Ammon's horn (tissue), 1 donor: ENCODE data around the gene EDN1.

ENCODE experiments used
- DNase-seq: peaks from one replicate; pipeline ENCODE4 v3.0.0-alpha.2; 2016; ENCODE audit warnings: low spot score

EDN1 gene

GRCh38 chr6:12289933-12290820 lies at the start of gene EDN1:
Gene EDN1, plus strand, starts transcription at chr6:12290361. Its CDS starts 269 bp downstream, at chr6:12290630.
- peak; percentile 85 for DNase-seq

- DNase-seq: no peak
Observed at GRCh38 chr6:12241493-12242175, 48.5 kb upstream of the EDN1 start.

GRCh38 chr6:12243169-12243568 lies 47.0 kb upstream of the EDN1 start:
- no peak for DNase-seq

DNA sequence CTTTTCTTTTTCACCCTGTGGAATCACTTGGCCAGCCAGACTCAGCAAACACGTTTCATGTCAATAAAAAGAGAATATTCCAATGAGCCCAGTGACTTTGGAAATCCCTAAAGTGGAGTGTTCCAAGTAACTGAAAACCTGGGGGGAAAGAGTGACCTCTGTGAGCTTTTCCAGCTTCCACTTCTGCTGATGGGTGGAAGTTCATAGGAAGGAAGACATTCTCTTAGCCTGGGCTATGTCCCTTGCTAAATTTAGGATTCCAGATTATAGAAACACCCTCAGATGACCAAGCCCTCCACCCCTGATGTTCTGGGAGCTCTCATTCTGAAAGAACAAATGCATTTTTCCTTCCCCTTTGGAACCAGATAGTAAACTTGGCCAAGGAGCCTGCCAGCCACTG lies 44.8 kb upstream of the EDN1 start:
- no peak for DNase-seq

- no peak for DNase-seq
Observed at GRCh38 chr6:12245763-12246718, 44.1 kb upstream of the EDN1 start.

DNA sequence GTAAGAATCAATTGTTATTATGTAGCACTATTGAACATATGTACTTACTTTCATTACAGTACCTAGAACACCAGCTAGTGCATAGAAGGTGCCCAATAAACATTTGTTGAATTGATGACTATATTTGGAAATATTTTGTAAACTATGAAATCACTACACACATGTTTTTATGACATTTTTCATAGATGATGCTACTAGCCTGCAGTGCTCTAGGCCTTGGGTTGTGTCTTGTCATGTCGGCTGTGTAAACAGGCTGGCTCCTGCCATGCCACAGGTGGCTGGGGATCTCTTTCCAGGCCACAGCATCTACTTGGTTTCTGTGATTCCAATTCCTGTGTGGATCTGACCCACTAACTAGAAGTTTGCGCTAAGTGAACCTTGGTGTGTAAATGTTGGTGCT lies 43.3 kb upstream of the EDN1 start:
- DNase-seq: no peak

DNA sequence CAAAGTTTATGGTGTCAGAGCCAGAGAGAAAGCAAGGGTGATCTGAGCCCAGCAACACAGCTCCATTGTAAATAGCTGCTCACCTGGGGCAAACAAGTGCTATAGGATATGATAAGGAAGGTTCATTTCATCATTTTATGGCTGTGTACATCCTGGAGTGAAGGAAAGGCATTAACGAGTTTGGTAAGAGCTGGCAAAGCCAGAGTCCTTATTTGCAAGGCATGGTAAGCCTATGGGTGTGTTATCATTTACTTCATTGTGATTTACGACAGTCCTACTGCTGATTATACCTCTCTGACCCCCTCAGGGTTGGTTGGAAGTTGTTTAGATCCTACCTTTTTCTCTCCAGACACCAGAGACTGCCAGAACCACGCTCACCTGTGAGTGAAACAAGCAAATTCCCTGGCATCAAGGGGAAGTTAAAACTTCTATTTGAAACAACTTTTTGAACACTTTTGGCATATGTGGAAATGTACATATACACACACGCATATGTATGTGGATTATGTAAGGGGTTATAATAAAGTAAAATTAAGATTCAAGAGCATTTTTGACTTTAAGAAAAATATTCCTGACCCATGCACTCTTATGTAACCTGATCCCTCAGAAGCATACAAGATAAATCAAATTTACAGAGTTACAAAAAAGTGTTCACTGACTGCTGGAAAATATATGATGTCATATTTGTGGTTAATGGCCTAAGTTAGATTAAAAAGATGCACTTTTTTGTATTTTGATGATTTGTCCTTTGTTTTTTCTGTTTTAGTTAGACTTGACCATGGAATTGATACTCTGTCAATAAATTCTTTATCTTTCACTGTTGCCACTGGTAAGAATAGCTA lies 40.4 kb upstream of the EDN1 start:
- no peak for DNase-seq

DNA sequence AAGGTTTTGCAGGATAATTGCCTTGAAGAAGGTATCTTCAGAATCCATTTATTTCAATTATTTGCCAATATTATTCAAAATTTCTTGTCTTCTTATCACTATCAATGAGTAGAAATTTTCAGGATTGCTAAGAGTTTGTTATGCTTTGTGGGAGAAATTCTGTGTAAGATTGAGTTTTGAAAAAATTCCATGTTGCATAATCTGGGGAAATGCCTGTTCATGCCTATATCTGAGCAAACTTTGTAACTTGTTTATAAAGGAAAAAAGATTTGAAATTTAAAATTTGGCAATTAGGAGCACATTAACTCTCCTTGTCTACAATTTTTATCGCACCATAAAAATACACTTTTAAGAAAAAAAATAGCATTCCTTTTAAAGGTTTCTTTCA lies 39.8 kb upstream of the EDN1 start:
- DNase-seq: no peak

DNA sequence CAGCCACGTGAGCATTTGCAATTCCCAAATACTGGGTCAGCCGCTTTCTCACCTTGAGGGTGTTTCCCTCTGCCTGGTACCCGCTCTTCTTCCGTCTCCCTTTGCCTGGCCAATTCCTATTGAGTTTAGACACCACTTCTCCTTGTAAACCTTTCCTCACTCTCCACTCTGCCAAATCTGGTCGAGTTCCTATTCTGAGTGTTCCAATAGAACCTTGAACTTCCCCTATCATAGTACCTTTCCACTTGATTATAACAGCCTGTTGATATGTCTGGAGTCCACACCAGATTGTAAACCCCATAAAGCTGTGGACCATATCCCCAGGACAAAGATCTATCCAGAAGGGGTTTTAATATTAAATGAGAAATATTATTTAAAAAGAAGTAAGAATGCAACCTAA lies 36.0 kb upstream of the EDN1 start:
- DNase-seq: no peak

DNA sequence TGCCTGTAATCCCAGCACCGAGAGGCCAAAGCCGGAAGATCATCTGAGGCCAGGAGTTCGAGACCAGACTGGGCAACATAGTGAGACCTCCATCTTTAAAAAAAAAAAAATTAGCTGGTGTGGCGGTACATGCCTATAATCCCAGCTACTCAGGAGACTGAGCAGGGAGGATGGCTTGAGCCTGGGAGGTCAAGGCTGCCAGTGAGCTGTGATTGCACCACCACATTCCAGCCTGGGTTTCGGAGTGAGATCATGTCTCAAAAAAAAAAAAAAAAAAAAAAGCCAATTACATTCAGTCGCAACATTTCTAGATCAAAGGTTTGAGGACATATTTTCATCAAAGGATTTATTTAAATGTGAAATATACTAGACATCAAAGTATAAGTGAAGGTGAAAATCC lies 32.0 kb upstream of the EDN1 start:
- no peak for DNase-seq

- no peak for DNase-seq
Observed at GRCh38 chr6:12258591-12259075, 31.5 kb upstream of the EDN1 start.

DNA sequence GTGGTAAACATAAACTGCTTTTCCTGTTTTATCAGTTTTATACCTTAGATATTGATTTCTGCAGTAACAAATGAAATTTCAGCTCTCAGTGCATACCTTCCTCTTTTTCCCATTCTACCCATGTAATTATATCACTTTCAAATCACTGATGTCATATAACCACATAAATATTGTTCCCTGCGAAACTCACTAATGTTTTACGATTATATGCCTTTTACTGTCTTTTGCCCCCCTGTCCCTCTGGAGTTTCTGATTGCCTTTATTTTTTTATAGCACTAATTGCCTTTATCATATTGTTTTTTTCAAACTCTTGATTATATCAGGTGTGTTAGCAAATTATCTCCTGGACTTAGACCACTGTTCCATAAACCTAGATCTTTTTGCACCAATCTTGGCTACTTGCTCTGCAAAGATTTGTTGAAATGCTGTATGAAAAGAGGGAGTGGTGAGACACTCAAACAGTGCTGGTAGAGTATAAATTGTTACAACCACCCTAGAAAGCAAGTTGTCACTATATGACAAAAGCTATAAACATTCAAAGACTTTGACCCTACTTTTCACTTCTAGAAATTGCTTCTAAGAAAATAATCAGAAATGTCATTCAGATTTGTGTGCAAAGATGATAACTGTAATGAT lies 29.6 kb upstream of the EDN1 start:
- no peak for DNase-seq

- no peak for DNase-seq
Observed at GRCh38 chr6:12261502-12261901, 28.7 kb upstream of the EDN1 start.

GRCh38 chr6:12262236-12263061 lies 27.7 kb upstream of the EDN1 start:
- no peak for DNase-seq

- DNase-seq: no peak
Observed at GRCh38 chr6:12263403-12263802, 26.8 kb upstream of the EDN1 start.

DNA sequence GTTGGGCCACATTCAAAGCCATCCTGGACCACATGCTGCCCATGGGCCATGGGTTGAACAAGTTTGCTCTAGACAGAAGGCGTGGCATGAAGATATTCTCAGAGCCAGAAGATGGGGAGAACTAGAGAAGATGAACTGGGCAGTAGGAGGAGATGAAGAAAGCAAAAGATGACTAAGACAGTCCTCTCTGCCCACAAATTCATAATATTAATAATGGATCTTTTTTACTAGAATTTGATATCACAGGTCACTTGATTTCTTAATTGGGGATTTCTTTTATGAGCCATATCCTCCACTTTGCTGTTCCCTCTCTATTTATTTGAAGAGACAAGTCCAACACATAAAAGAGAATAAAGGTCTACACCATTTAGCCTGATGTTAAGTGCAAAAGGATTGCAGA lies 25.5 kb upstream of the EDN1 start:
- no peak for DNase-seq

DNA sequence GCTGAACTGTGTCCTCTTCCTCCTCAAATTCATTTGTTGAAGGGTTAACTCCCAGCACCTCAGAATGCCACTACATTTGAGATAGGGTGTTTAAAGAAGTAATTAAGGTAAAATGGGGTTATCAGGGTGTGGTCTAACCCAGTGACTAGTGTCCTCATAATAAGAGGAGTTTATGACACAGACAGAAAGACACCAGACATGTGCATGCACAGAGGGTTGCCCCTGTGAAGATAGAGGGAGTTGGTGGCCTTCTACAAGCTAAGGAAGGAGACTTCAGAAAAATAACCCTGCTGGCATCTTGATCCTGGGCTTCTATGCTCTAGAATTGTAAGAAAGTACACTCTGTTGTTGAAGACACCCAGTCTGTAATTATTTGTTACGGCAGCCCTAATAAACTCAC lies 24.9 kb upstream of the EDN1 start:
- no peak for DNase-seq

DNA sequence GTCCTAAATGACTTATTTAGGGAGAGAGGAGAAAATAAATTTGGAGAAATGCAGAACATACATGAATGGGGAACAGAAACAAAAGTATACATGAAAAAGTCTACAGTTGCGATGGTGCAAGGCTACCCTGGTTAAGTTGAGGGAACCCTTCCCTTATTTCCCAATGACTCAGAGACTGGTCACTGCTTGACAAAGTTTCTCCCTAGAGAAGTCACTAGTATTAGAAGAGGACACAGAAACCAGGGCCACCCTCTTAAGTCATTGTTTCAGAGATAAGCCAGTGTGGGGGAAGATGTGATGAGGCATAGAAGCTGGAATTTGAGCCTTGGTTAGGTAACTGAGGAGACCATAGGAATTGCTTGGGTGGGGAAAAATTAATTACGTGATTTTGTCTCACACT lies 24.4 kb upstream of the EDN1 start:
- no peak for DNase-seq

GRCh38 chr6:12266571-12266970 lies 23.6 kb upstream of the EDN1 start:
- DNase-seq: no peak

DNA sequence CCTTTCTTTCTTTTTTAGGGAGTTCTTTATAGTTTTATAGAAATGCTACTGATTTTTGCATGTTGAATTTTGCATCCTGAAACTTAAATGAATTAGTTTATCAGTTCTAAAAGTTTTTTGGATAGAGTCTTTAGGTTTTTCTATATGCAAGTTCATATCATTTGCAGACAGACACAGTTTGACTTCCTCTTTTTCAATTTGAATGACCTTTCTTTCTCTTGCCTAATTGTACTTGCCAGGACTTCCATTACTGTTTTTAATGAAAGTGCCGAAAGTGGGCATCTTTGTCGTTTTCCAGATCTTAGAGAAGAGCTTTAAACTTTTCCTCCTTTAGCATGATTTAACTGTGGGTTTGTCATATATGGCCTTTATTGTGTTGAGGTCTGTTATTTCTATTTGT lies 21.1 kb upstream of the EDN1 start:
- DNase-seq: no peak
